Neural progenitor cell (in vitro differentiated cells): ENCODE data around the gene P2RY12.

ENCODE experiments used
- EZH2 ChIP-seq: fragments of 200-600 bp; sonication (generic); IDR thresholded peaks from 2 replicates; pipeline ENCODE4 v1.6.1; 2017; ENCODE audit warnings: antibody characterized with exemption, mild to moderate bottlenecking, moderate library complexity
- TF ChIP-seq, protein P1 (sequence below): fragments of 200-600 bp; sonication (generic); IDR thresholded peaks from 2 replicates; pipeline ENCODE4 v1.5.1; 2017; ENCODE audit warnings: antibody characterized with exemption, mild to moderate bottlenecking

DNA sequence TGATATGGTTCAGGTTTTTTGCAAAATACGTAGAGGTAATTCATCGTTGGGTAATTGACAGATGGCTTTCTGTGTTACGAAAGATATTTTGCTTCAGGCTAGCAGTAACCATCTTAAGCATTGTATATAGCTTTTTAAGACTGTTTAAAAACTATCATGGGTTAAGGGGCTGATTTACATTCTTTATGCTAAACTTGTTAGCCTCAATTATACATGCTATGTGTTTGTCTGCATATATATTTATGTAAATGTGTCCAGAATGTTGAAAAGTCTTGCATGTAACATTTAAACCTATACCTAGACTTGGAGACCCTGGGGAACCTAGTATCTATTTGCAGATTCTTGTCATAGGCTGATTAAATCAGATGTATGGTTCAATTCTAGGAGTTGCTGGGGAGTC is 95.1 kb downstream of the P2RY12 start:
- no peak for TF ChIP-seq EZH2
- TF ChIP-seq, protein P1, sequence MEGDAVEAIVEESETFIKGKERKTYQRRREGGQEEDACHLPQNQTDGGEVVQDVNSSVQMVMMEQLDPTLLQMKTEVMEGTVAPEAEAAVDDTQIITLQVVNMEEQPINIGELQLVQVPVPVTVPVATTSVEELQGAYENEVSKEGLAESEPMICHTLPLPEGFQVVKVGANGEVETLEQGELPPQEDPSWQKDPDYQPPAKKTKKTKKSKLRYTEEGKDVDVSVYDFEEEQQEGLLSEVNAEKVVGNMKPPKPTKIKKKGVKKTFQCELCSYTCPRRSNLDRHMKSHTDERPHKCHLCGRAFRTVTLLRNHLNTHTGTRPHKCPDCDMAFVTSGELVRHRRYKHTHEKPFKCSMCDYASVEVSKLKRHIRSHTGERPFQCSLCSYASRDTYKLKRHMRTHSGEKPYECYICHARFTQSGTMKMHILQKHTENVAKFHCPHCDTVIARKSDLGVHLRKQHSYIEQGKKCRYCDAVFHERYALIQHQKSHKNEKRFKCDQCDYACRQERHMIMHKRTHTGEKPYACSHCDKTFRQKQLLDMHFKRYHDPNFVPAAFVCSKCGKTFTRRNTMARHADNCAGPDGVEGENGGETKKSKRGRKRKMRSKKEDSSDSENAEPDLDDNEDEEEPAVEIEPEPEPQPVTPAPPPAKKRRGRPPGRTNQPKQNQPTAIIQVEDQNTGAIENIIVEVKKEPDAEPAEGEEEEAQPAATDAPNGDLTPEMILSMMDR = no peak
